ENCODE results near the gene SNAI3.

Gene SNAI3

DNA sequence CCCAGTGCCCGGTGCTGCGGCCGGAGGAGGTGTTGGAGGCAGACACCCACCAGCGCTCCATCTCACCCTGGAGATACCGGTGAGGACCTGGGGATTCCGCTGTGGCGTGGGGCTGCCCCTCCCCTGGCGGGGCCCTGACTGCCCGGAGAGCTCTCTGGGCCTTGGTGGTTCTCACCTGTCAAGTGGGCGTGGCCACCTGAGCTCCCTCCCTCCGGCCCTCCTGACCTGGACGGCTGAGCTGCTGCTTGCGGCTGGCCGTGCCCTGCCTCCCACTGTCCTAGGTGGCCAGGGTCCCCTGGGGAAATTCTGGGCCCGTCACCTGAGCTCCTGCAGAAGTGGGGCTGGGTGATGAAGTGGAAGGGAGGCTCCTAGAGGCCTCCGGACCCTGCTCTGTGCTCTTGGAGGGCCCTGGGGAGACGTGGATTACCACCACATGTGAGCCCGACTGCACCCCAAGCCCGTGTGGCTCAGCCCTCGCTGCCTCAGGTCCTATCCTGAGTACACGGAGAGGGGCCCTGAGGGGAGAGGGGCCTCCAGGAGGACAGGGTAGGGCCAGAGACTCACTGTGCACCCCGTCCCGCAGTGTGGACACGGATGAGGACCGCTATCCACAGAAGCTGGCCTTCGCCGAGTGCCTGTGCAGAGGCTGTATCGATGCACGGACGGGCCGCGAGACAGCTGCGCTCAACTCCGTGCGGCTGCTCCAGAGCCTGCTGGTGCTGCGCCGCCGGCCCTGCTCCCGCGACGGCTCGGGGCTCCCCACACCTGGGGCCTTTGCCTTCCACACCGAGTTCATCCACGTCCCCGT, 46.9 kb downstream of the SNAI3 start:
- DNase-seq (ENCODE audit: low read depth, low spot score): no peak

DNA sequence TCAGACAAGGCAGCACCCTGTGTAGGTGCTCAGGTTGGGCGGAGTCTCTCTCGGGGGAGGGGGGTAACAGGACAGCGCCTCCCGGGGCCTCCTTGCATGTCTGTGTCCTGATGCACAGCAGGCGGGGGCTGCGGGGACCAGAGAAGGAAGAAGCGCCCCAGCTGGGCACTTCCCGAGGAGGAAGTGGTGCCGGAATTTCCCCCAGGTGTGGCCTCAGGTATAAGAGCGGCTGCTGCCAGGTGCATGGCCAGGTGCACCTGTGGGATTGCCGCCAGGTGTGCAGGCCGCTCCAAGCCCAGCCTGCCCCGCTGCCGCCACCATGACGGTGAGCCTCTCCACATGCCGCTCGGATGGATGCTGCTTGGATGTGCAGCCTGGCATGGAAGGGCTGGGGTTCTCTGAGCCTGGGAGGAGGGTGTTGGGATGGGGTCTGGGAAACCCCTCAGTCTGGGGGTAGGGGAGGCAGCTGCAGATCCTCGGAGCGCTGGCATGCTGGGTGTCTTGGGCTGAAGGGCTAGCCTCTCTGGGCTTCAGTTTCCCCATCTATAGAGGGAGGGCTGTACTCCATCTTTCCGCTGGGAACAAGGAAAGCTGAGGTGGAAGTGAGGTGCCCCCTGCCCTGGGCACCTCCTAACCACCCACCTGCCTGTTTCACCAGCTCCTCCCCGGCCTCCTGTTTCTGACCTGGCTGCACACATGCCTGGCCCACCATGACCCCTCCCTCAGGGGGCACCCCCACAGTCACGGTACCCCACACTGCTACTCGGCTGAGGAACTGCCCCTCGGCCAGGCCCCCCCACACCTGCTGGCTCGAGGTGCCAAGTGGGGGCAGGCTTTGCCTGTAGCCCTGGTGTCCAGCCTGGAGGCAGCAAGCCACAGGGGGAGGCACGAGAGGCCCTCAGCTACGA, 47.7 kb downstream of the SNAI3 start, which contains the start of gene IL17C:
IL17C (plus strand) TSS at position 250 of the 908 bp plus-strand sequence; CDS start at position 320, 70 bp downstream.
- no peak for DNase-seq (ENCODE audit: low read depth, low spot score)
- no peak within 1 kb of the TSS for H3K27ac ChIP-seq

More for the DNA sequence above, 46.9 kb downstream of the SNAI3 start:
- H3K27ac ChIP-seq: no peak overlapping the region

DNA sequence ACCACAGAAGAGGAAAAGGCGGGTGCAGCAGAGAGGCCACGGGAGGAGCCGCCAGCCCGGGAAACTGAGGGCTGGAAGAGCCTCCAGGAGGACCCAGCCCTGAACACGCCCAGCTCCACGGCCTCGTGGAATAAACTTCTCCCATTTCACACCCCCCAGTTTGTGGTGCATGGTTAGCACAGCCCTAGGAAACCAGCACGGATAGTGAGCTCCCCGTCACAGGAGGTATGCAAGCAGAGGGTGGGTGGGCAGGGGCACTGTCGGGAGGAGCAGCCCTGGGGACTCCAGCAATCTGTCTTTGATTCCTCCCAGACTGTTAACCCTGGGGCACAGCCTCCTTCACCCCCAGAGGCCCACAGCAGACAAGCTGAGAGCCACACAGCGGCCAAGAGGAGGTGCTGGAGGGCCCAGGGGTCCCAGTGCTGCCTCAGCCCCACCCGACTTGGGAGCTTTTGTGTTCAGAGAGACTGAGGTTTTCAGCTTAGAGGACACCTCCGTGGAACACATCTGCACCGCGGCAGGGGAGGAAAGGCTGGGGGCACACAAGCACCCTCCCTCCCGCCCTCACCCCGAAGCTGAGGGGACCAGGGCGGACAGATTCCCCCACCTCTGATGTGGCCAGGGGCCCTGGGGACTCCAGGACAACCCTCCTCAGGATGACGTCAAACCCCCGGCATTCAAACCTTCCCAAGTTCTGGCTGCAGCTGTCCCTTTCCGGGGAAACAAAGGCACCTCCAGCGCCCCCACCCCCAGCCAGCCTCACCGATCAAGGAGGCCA, 49.6 kb downstream of the SNAI3 start:
- no peak overlapping the region for H3K27ac ChIP-seq
- DNase-seq (ENCODE audit: low read depth, low spot score): no peak

DNA sequence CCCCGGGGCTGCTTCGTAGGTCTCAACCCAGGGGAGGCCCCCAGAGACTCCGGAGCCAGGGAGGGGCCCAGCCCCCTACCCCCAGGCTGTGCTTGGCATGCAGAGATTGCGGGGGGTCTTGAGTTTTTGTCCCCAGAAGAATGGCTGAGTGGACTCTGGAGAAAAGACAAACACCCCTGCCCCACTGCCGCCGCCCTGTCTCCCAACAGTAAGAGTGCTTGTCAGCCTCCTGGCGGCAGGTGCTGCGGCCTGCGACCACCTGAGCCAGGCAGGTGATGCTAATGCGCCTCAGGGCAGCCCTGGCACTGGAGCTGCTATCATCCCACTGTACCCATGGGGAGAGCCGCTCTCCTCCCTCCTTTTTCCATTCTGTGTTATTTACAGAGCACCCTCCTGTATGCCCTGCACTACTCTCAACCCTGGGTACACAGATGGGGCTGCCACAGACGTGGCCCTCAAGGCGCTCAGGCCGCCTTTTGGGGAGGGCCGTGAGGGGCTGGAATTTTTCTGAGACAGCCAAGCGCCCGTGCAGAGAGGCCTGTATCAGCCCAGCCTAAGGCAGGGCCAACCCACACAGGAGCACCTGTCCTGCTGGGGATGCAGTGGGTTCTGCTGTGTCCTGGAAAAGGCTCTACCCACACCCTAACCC, 50.5 kb downstream of the SNAI3 start:
- no peak overlapping the region for H3K27ac ChIP-seq
- no peak for DNase-seq (ENCODE audit: low read depth, low spot score)

DNA sequence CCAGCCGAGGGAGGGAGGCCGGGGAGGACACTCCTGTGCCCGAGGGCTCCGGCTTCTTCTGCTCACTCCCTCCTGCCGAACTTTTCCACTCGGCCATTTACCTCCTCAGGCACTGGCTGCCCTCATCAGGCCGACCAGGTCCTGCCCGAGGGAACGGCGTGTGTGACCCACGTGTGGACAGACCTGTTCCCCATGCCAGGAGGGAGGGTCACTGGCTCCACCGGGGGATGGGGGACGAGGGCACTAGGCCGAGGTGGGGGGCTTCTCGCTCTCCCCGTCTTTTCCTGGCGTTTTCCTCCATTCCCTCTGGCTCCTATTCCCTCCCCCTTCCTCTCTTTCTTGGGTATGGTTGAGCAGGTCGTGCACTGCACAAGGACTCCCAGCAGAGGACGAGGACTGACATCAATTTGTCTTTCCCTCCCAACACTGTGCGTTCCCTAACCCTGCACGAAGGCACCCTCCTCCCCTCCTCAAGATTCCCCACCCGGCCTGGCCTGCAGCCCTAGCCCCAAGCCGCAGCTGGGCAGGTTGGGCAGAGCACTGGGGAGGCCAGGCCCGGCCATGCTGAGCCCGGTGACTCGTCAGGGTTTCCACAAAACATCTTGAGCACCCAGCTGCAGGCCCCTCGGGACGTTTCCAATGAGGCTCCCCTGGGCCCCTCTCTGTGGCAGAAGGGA, 51.2 kb downstream of the SNAI3 start:
- no peak overlapping the region for H3K27ac ChIP-seq
- DNase-seq (ENCODE audit: low read depth, low spot score): no peak

DNA sequence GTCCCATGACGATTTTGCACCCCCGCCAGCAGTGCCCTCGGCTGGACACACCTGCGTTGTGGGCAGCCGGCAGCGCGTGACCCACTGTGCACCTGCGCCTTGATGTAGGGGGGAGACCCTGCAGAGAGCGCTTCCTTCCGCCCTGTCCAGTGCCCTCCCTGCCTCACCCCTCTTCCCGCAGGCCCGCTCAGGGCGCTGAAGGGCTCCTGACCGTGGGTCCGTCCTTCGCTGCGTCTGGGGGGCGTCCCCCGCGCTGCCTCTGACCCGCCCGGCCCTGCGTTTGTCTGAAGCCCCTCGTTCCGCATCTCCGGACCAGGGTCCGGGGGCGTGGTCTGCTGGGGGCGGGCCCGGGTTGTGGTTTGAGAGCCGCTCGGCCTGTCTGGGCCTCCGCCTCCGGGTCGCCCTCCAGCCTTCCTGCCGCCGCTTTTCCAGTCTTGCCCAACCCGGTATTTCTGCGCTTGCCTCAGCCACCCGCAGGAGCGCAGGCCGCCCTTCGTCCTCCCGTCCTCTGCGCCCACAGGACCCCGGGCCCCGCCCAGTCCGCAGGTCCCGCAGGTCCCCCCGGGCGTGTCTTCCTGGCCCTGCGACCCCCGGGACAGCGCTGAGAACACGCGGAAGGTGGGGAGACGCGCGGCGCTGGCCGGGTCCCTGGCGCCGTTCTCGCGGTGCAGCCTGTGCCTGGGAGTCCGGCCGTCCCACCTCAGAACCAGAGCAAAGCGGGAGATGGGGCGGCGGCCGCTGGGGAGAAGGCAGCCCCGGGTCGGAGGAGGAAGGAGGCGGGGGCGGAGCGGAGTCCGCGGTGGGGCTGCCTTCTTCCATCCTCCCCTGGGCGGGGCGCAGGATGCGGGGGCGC, 51.9 kb downstream of the SNAI3 start:
- no peak overlapping the region for H3K27ac ChIP-seq
- DNase-seq (ENCODE audit: low read depth, low spot score): no peak

DNA sequence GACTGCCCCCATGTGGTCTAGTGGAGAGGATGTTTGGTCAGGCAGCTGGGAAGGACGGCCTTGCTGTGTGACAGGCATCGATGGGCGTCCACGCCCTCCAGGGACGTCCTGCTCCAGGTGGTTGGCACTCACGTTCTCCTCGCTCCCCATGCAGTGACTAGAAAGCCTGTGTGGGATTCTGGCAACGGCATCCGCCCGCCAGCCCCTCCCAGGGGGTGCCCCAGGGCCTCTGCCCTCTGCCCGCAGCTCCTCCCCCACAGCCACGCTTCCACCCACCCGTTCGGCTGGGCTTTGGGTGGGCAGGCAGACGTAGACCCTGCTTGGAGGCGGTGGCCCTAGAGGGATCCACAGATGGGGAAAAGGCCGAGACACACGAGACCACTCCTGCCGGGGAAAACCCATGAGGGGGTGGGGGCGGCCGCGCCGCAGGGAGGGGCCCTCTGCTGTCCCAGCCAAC, 52.6 kb downstream of the SNAI3 start:
- no peak for DNase-seq (ENCODE audit: low read depth, low spot score)
- no peak overlapping the region for H3K27ac ChIP-seq

DNA sequence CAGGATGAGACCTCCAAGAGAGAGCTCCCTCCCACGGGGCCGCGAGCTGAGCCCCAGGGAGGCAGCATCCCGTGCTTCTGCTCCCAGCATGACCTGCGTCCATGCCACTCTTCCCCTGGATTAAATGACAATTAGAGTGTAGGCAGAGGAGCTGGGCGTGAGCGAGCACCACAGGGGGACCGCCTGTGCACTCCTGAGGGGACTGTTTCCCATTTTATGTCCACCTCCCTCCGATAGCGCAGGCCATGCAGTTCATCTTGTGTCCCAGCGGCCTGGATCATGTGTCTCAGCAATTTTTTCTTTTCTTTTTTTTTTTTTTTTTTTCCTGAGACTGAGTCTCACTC, 53.7 kb downstream of the SNAI3 start:
- DNase-seq (ENCODE audit: low read depth, low spot score): no peak
- no peak overlapping the region for H3K27ac ChIP-seq

DNA sequence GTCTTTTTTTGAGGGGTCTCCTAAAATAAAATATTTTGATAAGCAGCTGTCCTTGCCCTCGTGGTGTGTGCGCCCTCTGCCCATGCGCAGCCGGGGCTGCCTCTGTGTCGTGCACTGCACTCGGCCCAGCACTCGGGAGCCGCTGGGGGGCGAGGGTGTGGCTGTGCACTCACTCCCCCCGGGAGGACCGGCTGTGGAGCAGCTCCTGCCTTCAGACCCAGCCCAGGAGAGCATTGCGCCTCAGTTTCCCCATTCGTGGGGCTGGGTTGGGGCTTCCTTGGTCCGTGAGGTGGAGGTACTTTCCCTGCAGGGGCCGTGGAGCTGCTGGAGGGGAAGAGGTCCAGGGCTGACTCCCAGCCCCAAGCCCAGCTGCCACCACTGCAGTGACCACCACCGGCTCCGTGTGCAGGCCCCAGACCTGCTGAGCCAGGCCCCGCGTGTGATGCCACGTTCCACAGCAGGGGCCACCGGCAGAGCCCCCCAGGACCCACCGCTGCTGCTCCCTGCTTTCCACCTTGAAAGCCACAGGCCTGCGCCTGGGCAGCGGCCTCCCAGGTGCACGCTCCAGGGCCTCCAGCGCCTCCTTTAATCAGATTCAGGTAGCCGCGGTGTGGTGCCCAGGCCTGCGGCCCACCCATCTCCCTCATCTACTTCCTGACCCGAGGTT, 54.3 kb downstream of the SNAI3 start:
- H3K27ac ChIP-seq: no peak overlapping the region
- no peak for DNase-seq (ENCODE audit: low read depth, low spot score)

DNA sequence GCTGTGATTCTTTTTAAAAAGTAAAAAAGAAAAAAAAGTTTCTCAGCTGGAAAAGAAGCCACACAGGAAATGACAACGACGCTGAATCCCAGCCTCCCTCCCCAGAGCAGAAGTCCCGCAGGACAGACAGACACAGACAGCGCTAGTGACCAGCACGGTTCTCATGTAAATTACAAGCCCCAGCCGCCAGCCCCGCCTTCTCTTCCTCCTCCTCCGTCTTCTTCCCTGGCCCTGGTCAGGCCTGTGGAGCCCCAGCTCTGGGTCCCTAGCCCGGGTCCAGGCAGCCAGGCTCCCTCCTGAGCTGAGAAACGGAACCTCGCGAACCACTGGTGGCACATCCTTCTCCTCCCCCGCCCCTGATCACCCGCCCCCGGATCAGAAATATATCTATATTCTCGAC, 54.9 kb downstream of the SNAI3 start:
- DNase-seq (ENCODE audit: low read depth, low spot score): no peak
- H3K27ac ChIP-seq: no peak overlapping the region

DNA sequence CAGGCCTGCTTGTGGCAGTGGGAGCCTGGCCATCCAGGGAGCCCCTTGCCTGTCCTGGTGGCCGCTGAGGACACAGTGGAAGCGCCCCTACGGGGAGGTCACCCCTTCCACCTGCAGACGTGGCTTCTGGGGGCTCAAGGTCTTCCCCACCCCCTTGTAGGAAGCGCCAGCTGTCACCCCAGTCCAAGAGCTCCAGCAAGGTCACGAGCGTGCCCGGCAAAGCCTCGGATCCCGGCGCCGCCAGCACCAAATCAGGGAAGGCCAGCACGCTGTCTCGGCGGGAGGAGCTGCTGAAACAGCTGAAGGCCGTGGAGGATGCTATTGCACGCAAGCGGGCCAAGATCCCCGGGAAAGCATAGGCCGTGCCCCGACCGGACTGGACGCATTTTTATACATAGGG, 55.4 kb downstream of the SNAI3 start:
- DNase-seq (ENCODE audit: low read depth, low spot score): no peak
- H3K27ac ChIP-seq: no peak overlapping the region

DNA sequence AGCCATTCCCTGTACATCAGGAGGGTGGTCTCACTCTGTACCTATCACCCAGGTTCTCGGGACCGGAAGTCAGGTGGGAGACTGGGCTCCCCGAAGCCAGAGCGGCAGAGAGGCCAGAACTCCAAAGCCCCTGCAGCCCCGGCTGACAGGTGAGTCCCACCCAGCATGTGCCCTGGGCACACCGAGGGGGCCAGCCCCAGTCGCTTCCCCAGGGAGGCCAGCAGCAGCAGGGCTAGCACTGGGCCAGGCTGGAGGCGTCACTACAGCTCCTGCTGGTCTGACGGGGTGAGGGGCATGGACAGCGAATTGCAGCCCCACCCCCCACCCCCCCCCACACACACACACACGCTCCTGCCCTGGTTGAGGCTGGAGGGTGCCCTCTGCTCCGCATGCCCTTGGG, 55.9 kb downstream of the SNAI3 start:
- no peak overlapping the region for H3K27ac ChIP-seq
- DNase-seq (ENCODE audit: low read depth, low spot score): no peak

DNA sequence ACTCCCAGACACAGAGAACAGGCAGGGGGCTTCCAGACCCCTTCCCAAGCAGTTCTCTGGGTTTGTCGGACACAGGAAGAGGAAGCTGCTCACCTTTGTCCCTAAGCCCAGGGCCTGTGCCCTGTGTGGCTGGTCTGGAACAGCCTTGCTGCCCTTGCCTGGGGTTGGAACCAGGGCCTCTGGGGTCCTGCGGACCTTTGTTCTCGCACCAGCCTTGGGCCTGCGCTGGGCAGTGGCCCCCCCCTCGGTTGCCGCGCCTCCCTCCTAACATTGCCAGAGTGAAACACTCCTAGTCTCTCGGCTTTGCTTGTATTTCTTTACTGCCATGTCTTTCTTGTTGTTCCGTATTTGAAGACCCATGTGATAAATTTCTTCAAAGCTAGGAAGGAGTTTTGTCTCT, 56.5 kb downstream of the SNAI3 start:
- no peak overlapping the region for H3K27ac ChIP-seq
- no peak for DNase-seq (ENCODE audit: low read depth, low spot score)

DNA sequence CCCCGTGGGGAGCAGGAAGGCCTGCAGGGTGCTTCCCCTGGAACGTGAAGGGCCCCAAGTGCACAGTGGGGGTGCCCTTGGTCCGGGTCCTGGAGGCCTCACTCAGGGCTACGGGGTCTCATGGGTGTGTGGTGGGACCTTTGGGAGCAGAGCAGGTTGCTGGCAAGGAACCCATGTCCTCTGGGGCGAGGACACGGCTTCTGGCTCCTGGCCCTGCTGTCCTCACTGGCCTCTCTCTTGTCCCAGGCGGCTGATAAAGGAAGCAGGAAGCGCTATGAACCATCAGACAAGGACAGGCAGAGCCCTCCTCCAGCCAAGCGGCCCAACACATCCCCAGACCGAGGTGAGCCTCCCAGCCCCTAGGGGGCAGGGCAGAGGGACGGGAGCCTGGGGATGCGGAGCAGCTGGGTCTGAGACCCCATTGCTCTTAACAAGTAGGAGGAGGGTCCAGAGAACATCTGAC, 57.8 kb downstream of the SNAI3 start:
- no peak overlapping the region for H3K27ac ChIP-seq
- no peak for DNase-seq (ENCODE audit: low read depth, low spot score)
